Neuronal stem cell (in vitro differentiated cells): Measurements from ENCODE around the gene OLFM3.

Source experiments
- DNase-seq: peaks from one replicate; pipeline ENCODE4 v3.0.0-alpha.2; 2013; ENCODE audit warnings: low spot score
- H2AFZ ChIP-seq: one replicate; pipeline ENCODE4 v1.6.1; 2013; ENCODE audit warnings: mild to moderate bottlenecking, low read length, inconsistent platforms
- H2AK5ac ChIP-seq: 2 replicates; pipeline ENCODE4 v1.6.1; 2013; ENCODE audit warnings: low read depth, mild to moderate bottlenecking, inconsistent platforms, low read length, moderate library complexity, mixed read lengths
- H2BK120ac ChIP-seq: 2 replicates; pipeline ENCODE4 v1.6.1; 2013; ENCODE audit warnings: low read depth, mild to moderate bottlenecking, inconsistent platforms, low read length, moderate library complexity, mixed read lengths
- H2BK12ac ChIP-seq: one replicate; pipeline ENCODE4 v1.6.1; 2013; ENCODE audit warnings: low read length, inconsistent platforms
- H2BK15ac ChIP-seq: 2 replicates; pipeline ENCODE4 v1.6.1; 2013; ENCODE audit warnings: mild to moderate bottlenecking, low read length, inconsistent platforms, mixed read lengths
- H2BK5ac ChIP-seq: one replicate; pipeline ENCODE4 v1.6.1; 2013; ENCODE audit warnings: inconsistent platforms, mild to moderate bottlenecking, low read length, moderate library complexity
- H3K14ac ChIP-seq: one replicate; pipeline ENCODE4 v1.6.1; 2013; ENCODE audit warnings: low read length, inconsistent platforms
- H3K18ac ChIP-seq: 2 replicates; pipeline ENCODE4 v1.6.1; 2013; ENCODE audit warnings: low read length, inconsistent platforms
- H3K23ac ChIP-seq: 2 replicates; pipeline ENCODE4 v1.6.1; 2013; ENCODE audit warnings: low read depth, mild to moderate bottlenecking, mixed read lengths, low read length, inconsistent platforms; ENCODE audit not compliant: poor library complexity
- H3K27ac ChIP-seq: replicated peaks from 3 replicates; pipeline ENCODE4 v1.5.1; 2013; ENCODE audit warnings: low read length, inconsistent platforms
- H3K27me3 ChIP-seq, 3 experiments: 2 replicates each; pipeline ENCODE4 v1.6.1; 2013; ENCODE audit warnings: low read length in 3 of 3, mild to moderate bottlenecking in 2 of 3, inconsistent platforms in 1 of 3, low read depth in 1 of 3, mixed read lengths in 1 of 3, moderate library complexity in 1 of 3; ENCODE audit not compliant: control insufficient read depth in 3 of 3, insufficient read depth in 3 of 3
- H3K36me3 ChIP-seq, 2 donors: replicated peaks in 1 of 2; 2 replicates each; pipeline ENCODE4 v1.6.1; 2013; ENCODE audit warnings: low read length in 2 of 2; ENCODE audit not compliant: control insufficient read depth in 2 of 2, insufficient read depth in 2 of 2
- H3K4ac ChIP-seq: 2 replicates; pipeline ENCODE4 v1.6.1; 2013; ENCODE audit warnings: inconsistent platforms, mild to moderate bottlenecking, low read length, moderate library complexity
- H3K4me1 ChIP-seq, 2 donors: 1 replicate in 1 of 2; 2 replicates in 1 of 2; pipeline ENCODE4 v1.6.1; 2013; ENCODE audit warnings: low read length in 2 of 2, low read depth in 1 of 2; ENCODE audit not compliant: control insufficient read depth in 2 of 2, insufficient read depth in 1 of 2
- H3K4me2 ChIP-seq: one replicate; pipeline ENCODE4 v1.6.1; 2013; ENCODE audit warnings: mild to moderate bottlenecking, low read length, inconsistent platforms; ENCODE audit not compliant: insufficient read depth, poor library complexity, severe bottlenecking
- H3K4me3 ChIP-seq, 2 donors: 2 replicates each; pipeline ENCODE4 v1.5.1; 2013; ENCODE audit warnings: low read length in 2 of 2, mild to moderate bottlenecking in 2 of 2, inconsistent platforms in 1 of 2, moderate library complexity in 1 of 2
- H3K79me1 ChIP-seq: one replicate; pipeline ENCODE4 v1.6.1; 2013; ENCODE audit warnings: low read depth, mild to moderate bottlenecking, inconsistent platforms, low read length, moderate library complexity
- H3K9ac ChIP-seq: one replicate; pipeline ENCODE4 v1.6.1; 2013; ENCODE audit warnings: mild to moderate bottlenecking, low read depth, low read length, inconsistent platforms; ENCODE audit not compliant: poor library complexity
- H3K9me3 ChIP-seq, 2 donors: replicated peaks in 1 of 2; 2 replicates each; pipeline versions ENCODE3 to v1.6.1; 2013; ENCODE audit warnings: low read length in 2 of 2, mild to moderate bottlenecking in 2 of 2, inconsistent platforms in 1 of 2, low read depth in 1 of 2, mixed read lengths in 1 of 2, moderate library complexity in 1 of 2; ENCODE audit not compliant: control insufficient read depth in 2 of 2, insufficient read depth in 1 of 2
- H4K8ac ChIP-seq: one replicate; pipeline ENCODE4 v1.6.1; 2013; ENCODE audit warnings: low read depth, mild to moderate bottlenecking, inconsistent platforms, low read length, moderate library complexity
- H4K91ac ChIP-seq: one replicate; pipeline ENCODE4 v1.6.1; 2013; ENCODE audit warnings: low read length, low read depth, mild to moderate bottlenecking, inconsistent platforms; ENCODE audit not compliant: poor library complexity
- WGBS, 2 donors: extraction: QIAGEN DNeasy Blood & Tissue Kit; methylation state at CpG; one replicate each; pipeline ENCODE4 v1.1.7; 2013; ENCODE audit warnings: missing lambda C conversion rate in 2 of 2, mixed read lengths in 1 of 2; ENCODE audit not compliant: insufficient read length in 2 of 2, insufficient replicate concordance in 1 of 2; ENCODE audit errors: extremely low coverage in 2 of 2; 5-methylcytosine and 5-hydroxymethylcytosine counted together

OLFM3 gene

DNA sequence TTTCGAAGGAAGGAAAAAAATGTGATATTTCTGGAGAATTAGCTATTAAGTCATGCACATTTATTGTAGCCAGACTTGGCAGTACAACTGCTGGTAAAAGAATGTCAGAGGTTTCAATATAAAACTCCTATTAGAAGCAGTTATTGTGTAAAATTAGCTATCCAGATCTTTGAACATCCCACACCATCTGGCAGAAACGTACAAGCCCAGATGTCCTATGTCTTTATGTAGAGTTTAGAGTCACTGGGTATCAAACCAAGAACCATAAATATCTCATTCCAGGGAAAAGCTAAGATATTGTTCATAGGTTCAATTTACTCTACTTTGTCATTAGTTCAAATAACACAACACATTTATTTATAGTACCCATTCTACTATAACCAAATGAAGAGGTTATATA is 31.4 kb downstream of the OLFM3 start:
- Histone ChIP-seq H3K4me2 (no peak overlapping the region), H4K91ac (no peak overlapping the region), H3K4ac (no peak overlapping the region), H3K27me3 (no peaks in the 10 kb centered on the region), H3K18ac (no peak overlapping the region), H3K36me3 (no peaks in the 10 kb centered on the region), H3K23ac (no peak overlapping the region), H3K4me3 (no peak overlapping the region), H2BK5ac (no peak overlapping the region), H2BK120ac (no peak overlapping the region), H2AK5ac (no peak overlapping the region), H3K9ac (no peak overlapping the region), H3K79me1 (no peaks in the 10 kb centered on the region), H3K9me3 (peaks cover 0 to 3% of the 10 kb centered on the region in 2 donors), H3K4me1 (no peaks in the 10 kb centered on the region), H3K14ac (no peak overlapping the region), H3K27ac (no peak overlapping the region), H2BK12ac (no peak overlapping the region), H4K8ac (no peak overlapping the region), H2AFZ (no peak overlapping the region), H2BK15ac (no peak overlapping the region)
- 100% methylated on average over 1 of the region's 2 CpGs; no CpG with 5 or more reads in 1 of the 2 donors for whole genome bisulfite sequencing, 2 donors
- DNase-seq: no peak

DNA sequence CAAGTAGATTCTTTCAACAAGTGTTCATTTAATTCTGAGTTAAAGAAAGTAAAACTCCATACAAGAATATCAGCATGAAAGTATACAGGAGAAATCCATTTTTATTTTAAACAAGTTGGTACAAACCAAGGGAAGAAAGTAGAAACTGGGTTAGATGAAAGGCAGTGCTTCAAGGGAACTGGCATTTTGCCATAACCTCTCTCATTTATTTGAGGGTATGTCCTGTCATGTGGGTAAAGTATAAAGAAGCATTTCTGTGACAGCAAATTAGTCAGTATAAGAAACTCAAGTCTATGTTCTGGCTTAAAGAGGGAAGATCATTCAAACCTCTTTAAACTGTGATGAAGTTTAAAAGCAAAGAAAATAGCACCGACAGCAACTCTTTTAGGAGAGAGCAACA is 32.0 kb downstream of the OLFM3 start:
- H2BK5ac ChIP-seq: no peak overlapping the region
- no peak overlapping the region for H3K4ac ChIP-seq
- H3K4me2 ChIP-seq: no peak overlapping the region
- H3K36me3 ChIP-seq: no peaks in the 10 kb centered on the region
- no peak overlapping the region for H3K18ac ChIP-seq
- peaks cover 0 to 2% of the 10 kb centered on the region in 2 donors for H3K4me1 ChIP-seq
- no peak overlapping the region for H3K27ac ChIP-seq
- no peaks in the 10 kb centered on the region for H3K79me1 ChIP-seq
- H2BK15ac ChIP-seq: no peak overlapping the region
- H4K91ac ChIP-seq: no peak overlapping the region
- no peak overlapping the region for H2AFZ ChIP-seq
- no CpG with 5 or more reads among the region's 1 CpG for WGBS, 2 donors
- H3K23ac ChIP-seq: no peak overlapping the region
- DNase-seq: no peak
- no peak overlapping the region for H3K4me3 ChIP-seq
- H2AK5ac ChIP-seq: no peak overlapping the region
- H3K27me3 ChIP-seq: no peaks in the 10 kb centered on the region
- H2BK12ac ChIP-seq: no peak overlapping the region
- H3K9ac ChIP-seq: no peak overlapping the region
- no peak overlapping the region for H3K14ac ChIP-seq
- no peak overlapping the region for H4K8ac ChIP-seq
- no peak overlapping the region for H2BK120ac ChIP-seq
- H3K9me3 ChIP-seq: peaks cover 0 to 3% of the 10 kb centered on the region in 2 donors

DNA sequence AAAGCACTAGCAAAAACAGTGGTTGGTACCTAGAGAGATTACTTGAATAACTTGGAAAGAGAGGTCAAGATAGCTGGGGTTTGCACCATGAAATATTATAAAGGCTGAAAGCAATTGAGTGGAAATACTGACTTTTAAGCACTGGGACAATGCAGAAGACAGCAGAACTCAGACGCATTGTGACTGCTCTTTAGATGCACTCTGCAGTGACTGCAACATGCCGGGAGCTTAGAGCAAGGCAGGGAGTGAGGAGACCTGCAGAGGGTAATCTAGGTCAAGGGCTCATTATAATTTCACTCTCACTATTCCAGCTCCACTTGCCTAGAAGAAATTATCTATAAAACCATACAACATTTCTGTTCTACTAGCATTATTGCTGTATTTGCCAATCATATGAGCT is 36.6 kb downstream of the OLFM3 start:
- H2AFZ ChIP-seq: peak overlapping the region; percentile 30
- no peaks in the 10 kb centered on the region for H3K36me3 ChIP-seq
- no peak overlapping the region for H3K9ac ChIP-seq
- H2BK5ac ChIP-seq: no peak overlapping the region
- H2BK15ac ChIP-seq: no peak overlapping the region
- no peaks in the 10 kb centered on the region for H3K79me1 ChIP-seq
- H2BK12ac ChIP-seq: no peak overlapping the region
- H3K4me2 ChIP-seq: no peak overlapping the region
- H3K23ac ChIP-seq: no peak overlapping the region
- no peak overlapping the region for H4K91ac ChIP-seq
- H3K27me3 ChIP-seq: no peaks in the 10 kb centered on the region
- WGBS, 2 donors: no CpG with 5 or more reads among the region's 2 CpGs
- H2AK5ac ChIP-seq: no peak overlapping the region
- DNase-seq: no peak
- H3K9me3 ChIP-seq: no peaks in the 10 kb centered on the region
- no peak overlapping the region for H3K4ac ChIP-seq
- H2BK120ac ChIP-seq: no peak overlapping the region
- peaks cover 0 to 2% of the 10 kb centered on the region in 2 donors for H3K4me1 ChIP-seq
- H3K18ac ChIP-seq: no peak overlapping the region
- H3K4me3 ChIP-seq: no peak overlapping the region
- H3K27ac ChIP-seq: no peak overlapping the region
- H4K8ac ChIP-seq: no peak overlapping the region
- H3K14ac ChIP-seq: no peak overlapping the region

DNA sequence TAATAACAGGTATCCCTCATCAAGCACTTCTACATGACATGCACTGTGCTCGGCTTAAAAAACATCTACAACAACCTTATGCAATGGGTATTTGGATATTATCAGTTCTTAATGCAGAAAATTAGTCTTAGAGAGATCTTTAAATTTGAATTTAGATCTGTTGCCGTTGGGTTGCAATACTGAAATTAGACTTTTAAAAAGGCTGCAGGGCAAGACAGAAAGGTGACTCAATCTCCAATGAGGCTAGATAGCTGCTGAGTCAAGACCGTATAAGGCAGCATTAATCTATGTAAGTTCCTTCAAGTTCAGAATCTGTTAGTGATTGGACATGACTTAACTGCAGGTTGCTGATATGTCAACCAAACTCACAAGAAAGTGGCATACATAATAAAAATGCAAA is 37.3 kb downstream of the OLFM3 start:
- no peak overlapping the region for H3K18ac ChIP-seq
- no peak overlapping the region for H4K91ac ChIP-seq
- H3K23ac ChIP-seq: no peak overlapping the region
- no peak overlapping the region for H2BK12ac ChIP-seq
- H2AFZ ChIP-seq: no peak overlapping the region
- H3K27ac ChIP-seq: no peak overlapping the region
- no peak overlapping the region for H2BK120ac ChIP-seq
- no peak overlapping the region for H2BK5ac ChIP-seq
- no peak overlapping the region for H4K8ac ChIP-seq
- H3K9ac ChIP-seq: no peak overlapping the region
- peaks cover 0 to 2% of the 10 kb centered on the region in 2 donors for H3K4me1 ChIP-seq
- H3K27me3 ChIP-seq: no peaks in the 10 kb centered on the region
- H2BK15ac ChIP-seq: no peak overlapping the region
- no peak overlapping the region for H3K4ac ChIP-seq
- no CpG with 5 or more reads among the region's 3 CpGs for WGBS, 2 donors
- H2AK5ac ChIP-seq: no peak overlapping the region
- no peak for DNase-seq
- H3K4me2 ChIP-seq: no peak overlapping the region
- no peaks in the 10 kb centered on the region for H3K79me1 ChIP-seq
- H3K9me3 ChIP-seq: no peaks in the 10 kb centered on the region
- H3K4me3 ChIP-seq: no peak overlapping the region
- H3K14ac ChIP-seq: no peak overlapping the region
- H3K36me3 ChIP-seq: no peaks in the 10 kb centered on the region
